ENCODE data around the gene MSRB1.

DNA sequence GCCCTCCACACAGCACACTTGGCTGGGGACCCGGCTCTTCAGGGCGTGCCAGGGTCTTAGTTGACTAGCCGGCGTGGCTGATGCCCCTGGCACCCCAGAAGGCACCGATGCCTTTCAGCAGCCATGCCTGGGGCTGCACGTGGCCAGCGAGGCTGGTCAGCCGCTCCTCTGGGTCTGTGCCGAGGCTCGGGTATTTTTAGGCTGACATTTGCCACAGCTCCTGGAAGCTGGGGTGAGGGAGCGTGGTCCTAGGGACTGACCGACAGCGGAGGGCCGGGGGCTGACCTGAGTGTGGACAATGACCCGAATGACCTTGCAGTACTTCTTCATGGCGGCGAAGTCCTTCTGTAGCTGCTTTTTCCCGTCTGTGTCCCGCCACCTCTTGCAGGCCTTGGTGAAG lies 7.6 kb upstream of the MSRB1 start:
- TF ChIP-seq CTCF (IDR thresholded peaks at IDR 0.05), result no peak
- TF ChIP-seq POLR2A (IDR thresholded peaks at IDR 0.05), result no peak
